Measurements from ENCODE around the gene UBE4B.
"Not testable (repeated sequence)": the region's sequence is repeated elsewhere in the genome, so short reads cannot be mapped to it uniquely, and the experiment has no call there.

The UBE4B gene

GRCh38 chr1:10019561-10019960 lies 13.2 kb upstream of the UBE4B start:
- POLR2A ChIA-PET = no interaction called here
- TF ChIP-seq HDGF (IDR thresholded peaks at IDR 0.05; ENCODE audit: borderline replicate concordance) (no peak), ELF4 (IDR thresholded peaks at IDR 0.05) (no peak), SP1 (IDR thresholded peaks at IDR 0.05) (no peak), SUZ12 (IDR thresholded peaks at IDR 0.05) (no peak), BHLHE40 (IDR thresholded peaks at IDR 0.05; ENCODE audit: borderline replicate concordance) (no peak), FOXA1 (IDR thresholded peaks at IDR 0.05) (no peak), ZNF384 (IDR thresholded peaks at IDR 0.05) (no peak)
- CTCF ChIA-PET = interaction anchor here (0.6 kb wide), 1 partner anchor 234 kb away, joined by 3 read pairs; no protein-coding TSS in a partner anchor
- DNase-seq (ENCODE audit: extremely low spot score) = no peak

DNA sequence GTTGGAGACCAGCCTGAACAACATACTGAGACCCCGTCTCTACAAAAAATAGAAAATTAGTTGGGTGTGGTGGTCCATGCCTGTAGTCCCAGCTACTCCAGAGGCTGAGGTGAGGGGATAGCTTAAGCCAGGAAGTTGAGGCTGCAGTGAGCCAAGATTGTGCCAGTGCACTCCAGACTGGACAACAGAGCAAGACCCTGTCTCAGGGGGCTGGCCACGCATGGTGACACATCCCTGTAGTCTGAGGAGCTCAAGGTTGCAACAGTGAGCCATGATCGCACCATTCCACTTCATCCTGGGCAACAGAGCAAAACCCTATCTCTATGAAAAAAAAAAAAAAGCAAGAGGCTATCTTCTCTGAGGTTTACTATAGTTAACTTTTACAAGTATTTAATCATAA lies 12.7 kb upstream of the UBE4B start:
- ChIA-PET POLR2A (no interaction called here), CTCF (interaction anchor here (0.6 kb wide), 1 partner anchor 18 kb away, joined by 5 read pairs; no protein-coding TSS in a partner anchor)
- no peak for DNase-seq (ENCODE audit: extremely low spot score)

GRCh38 chr1:10020678-10021077 lies 12.1 kb upstream of the UBE4B start:
- CTCF ChIA-PET = interaction anchor here (0.6 kb wide), 1 partner anchor 18 kb away, joined by 5 read pairs; no protein-coding TSS in a partner anchor
- DNase-seq (ENCODE audit: extremely low spot score); POLR2A ChIA-PET: not testable (repeated sequence)

More for the DNA sequence above, 12.7 kb upstream of the UBE4B start:
- TF ChIP-seq FOXA1 (IDR thresholded peaks at IDR 0.05) (no peak), ZNF384 (IDR thresholded peaks at IDR 0.05) (no peak), FOXK2 (IDR thresholded peaks at IDR 0.05) (no peak), FOXM1 (IDR thresholded peaks at IDR 0.05; ENCODE audit: borderline replicate concordance) (no peak), LEF1 (IDR thresholded peaks at IDR 0.05; ENCODE audit: borderline replicate concordance) (no peak), HDGF (IDR thresholded peaks at IDR 0.05; ENCODE audit: borderline replicate concordance) (no peak), L3MBTL2 (conservative IDR thresholded peaks at IDR 0.05) (no peak), NFRKB (IDR thresholded peaks at IDR 0.05) (no peak), CTBP1 (IDR thresholded peaks at IDR 0.05; ENCODE audit: borderline replicate concordance) (no peak), PKNOX1 (IDR thresholded peaks at IDR 0.05) (no peak), BHLHE40 (IDR thresholded peaks at IDR 0.05; ENCODE audit: borderline replicate concordance) (no peak)

DNA sequence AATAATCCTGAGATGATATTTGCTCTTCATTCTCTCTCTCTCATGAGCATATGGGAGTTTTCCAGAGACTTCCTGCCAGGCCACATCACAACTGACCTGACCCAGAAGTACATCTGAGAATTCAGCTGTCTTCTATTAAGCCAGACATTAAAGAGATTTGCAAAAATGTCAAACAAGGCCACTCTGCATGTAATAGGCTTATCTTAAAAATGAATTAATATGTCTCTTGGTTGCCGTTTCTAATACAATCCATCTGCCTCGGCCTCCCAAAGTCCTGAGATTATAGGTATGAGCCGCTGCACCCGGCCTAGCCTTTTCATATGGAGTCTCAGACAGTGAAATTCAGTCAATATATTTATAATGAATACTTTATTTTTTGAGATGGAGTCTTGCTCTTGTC lies 10.8 kb upstream of the UBE4B start:
- CTCF ChIA-PET; POLR2A ChIA-PET; DNase-seq (ENCODE audit: extremely low spot score): not testable (repeated sequence)

DNA sequence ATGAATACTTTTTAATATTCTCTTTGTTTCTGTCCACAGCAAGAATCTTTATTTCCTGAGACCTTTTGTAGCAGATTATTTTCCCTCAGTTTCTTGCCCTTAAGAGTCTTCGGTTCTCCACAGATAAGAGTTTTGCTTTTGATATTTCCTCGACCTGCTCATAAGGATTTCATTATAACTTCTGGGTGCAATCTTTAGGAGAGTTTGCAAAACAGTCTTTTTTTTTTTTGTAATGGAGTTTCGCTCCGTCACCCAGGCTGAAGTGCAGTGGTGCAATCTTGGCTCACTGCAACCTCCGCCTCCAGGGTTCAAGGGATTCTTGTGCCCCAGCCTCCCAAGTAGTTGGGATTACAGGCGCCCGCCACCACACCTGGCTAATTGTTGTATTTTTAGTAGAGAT lies 10.1 kb upstream of the UBE4B start:
- no peak for DNase-seq (ENCODE audit: extremely low spot score)

GRCh38 chr1:10025354-10025753 lies 7.4 kb upstream of the UBE4B start:
- POLR2A ChIA-PET = no interaction called here

More for the DNA sequence above, 10.1 kb upstream of the UBE4B start:
- TF ChIP-seq PKNOX1 (IDR thresholded peaks at IDR 0.05) (no peak), BHLHE40 (IDR thresholded peaks at IDR 0.05; ENCODE audit: borderline replicate concordance) (no peak), FOXM1 (IDR thresholded peaks at IDR 0.05; ENCODE audit: borderline replicate concordance) (no peak), SP1 (IDR thresholded peaks at IDR 0.05) (no peak), ZNF384 (IDR thresholded peaks at IDR 0.05) (no peak), CTBP1 (IDR thresholded peaks at IDR 0.05; ENCODE audit: borderline replicate concordance) (no peak), NFRKB (IDR thresholded peaks at IDR 0.05) (no peak), LEF1 (IDR thresholded peaks at IDR 0.05; ENCODE audit: borderline replicate concordance) (no peak), HDGF (IDR thresholded peaks at IDR 0.05; ENCODE audit: borderline replicate concordance) (no peak), ELF4 (IDR thresholded peaks at IDR 0.05) (no peak), TARDBP (IDR thresholded peaks at IDR 0.05) (no peak), FOXA1 (IDR thresholded peaks at IDR 0.05) (no peak), FOXK2 (IDR thresholded peaks at IDR 0.05) (no peak)
- ChIA-PET POLR2A (no interaction called here), CTCF (no interaction called here)

DNA sequence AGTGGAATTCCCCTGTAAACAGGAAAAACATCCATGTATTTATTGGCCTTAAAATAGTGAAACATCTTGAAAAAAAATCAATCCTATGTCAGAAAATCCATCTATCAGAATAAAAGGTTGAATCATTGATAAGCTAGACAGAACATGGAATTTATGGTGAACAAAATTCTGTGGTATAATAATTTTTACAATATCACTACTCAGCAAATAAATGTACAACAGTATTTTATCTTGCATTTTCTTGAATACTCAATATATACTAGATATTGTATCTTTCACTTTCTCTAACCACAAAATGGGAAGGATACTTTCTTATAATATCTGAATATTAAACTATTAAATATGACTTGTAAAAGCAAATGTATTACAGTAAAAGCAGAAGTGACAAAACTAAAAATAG lies 5.7 kb upstream of the UBE4B start:
- no peak for DNase-seq (ENCODE audit: extremely low spot score)
- TF ChIP-seq FOXM1 (IDR thresholded peaks at IDR 0.05; ENCODE audit: borderline replicate concordance) (no peak), ZNF384 (IDR thresholded peaks at IDR 0.05) (no peak), LEF1 (IDR thresholded peaks at IDR 0.05; ENCODE audit: borderline replicate concordance) (no peak), FOXK2 (IDR thresholded peaks at IDR 0.05) (no peak), HDGF (IDR thresholded peaks at IDR 0.05; ENCODE audit: borderline replicate concordance) (no peak), ARNT (IDR thresholded peaks at IDR 0.05) (no peak), FOXA1 (IDR thresholded peaks at IDR 0.05) (no peak), L3MBTL2 (conservative IDR thresholded peaks at IDR 0.05) (no peak), TARDBP (IDR thresholded peaks at IDR 0.05) (no peak), BHLHE40 (IDR thresholded peaks at IDR 0.05; ENCODE audit: borderline replicate concordance) (no peak), PKNOX1 (IDR thresholded peaks at IDR 0.05) (no peak), ELF4 (IDR thresholded peaks at IDR 0.05) (no peak), SUZ12 (IDR thresholded peaks at IDR 0.05) (no peak), NFRKB (IDR thresholded peaks at IDR 0.05) (no peak), CTBP1 (IDR thresholded peaks at IDR 0.05; ENCODE audit: borderline replicate concordance) (no peak), SP1 (IDR thresholded peaks at IDR 0.05) (no peak)
- POLR2A ChIA-PET = no interaction called here

More at GRCh38 chr1:10025354-10025753, 7.4 kb upstream of the UBE4B start:
- TF ChIP-seq FOXK2 (IDR thresholded peaks at IDR 0.05) (no peak), HDGF (IDR thresholded peaks at IDR 0.05; ENCODE audit: borderline replicate concordance) (no peak), ARNT (IDR thresholded peaks at IDR 0.05) (no peak), BHLHE40 (IDR thresholded peaks at IDR 0.05; ENCODE audit: borderline replicate concordance) (no peak), TARDBP (IDR thresholded peaks at IDR 0.05) (no peak), PKNOX1 (IDR thresholded peaks at IDR 0.05) (no peak), SUZ12 (IDR thresholded peaks at IDR 0.05) (no peak)
- no peak for DNase-seq (ENCODE audit: extremely low spot score)
- CTCF ChIA-PET = no interaction called here

DNA sequence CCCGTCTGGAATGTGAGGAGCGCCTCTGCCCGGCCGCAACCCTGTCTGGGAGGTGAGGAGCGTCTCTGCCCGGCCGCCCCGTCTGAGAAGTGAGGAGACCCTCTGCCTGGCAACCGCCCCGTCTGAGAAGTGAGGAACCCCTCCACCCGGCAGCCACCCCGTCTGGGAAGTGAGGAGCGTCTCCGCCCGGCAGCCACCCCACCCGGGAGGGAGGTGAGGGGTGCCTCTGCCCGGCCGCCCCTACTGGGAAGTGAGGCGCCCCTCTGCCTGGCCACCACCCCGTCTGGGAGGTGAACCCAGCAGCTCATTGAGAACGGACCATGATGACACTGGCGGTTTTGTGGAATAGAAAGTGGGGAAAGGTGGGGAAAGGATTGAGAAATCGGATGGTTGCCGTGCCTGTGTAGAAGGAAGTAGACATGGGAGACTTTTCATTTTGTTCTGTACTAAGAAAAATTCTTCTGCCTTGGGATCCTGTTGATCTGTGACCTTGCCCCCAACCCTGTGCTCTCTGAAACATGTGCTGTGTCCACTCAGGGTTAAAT lies 3.7 kb upstream of the UBE4B start:
- POLR2A ChIA-PET; DNase-seq (ENCODE audit: extremely low spot score); CTCF ChIA-PET: not testable (repeated sequence)

More for the DNA sequence above, 5.7 kb upstream of the UBE4B start:
- CTCF ChIA-PET = interaction anchor here (0.6 kb wide), 1 partner anchor 61 kb away, joined by 4 read pairs; no protein-coding TSS in a partner anchor

Data from HEK293T (cell line).